Endothelial cell of umbilical vein (primary cell): ENCODE data around the gene COL16A1. TPM values are rescaled to one million over a fixed set of nuclear protein-coding genes. Genes with fewer than 3 reads are reported as not detected.

Experiments used
- BruUV-seq: library from RNA; stranded (reverse); fragments of 400-500 nt; replicated peaks from 2 replicates; lab custom pipeline; 2021; lab: Mats Ljungman, UMichigan
- CTCF ChIA-PET: fragments of 300-600, 350-600 bp; sonication (Branson Sonifier 250); formaldehyde crosslinking; loops from one replicate; lab custom pipeline; 2021; ENCODE audit warnings: antibody characterized with exemption, inconsistent platforms; lab: Charles Lee
- POLR2A ChIA-PET: fragments of 300-600, 350-600 bp; sonication (Branson Sonifier 250); formaldehyde crosslinking; loops from one replicate; lab custom pipeline; 2021; ENCODE audit warnings: antibody characterized with exemption, inconsistent platforms; lab: Charles Lee
- DNase-seq: peaks from one replicate; pipeline ENCODE4 v3.0.0-alpha.2; 2011; ENCODE audit warnings: low read depth, low spot score
- FAIRE-seq: peaks from 2 replicates; lab custom pipeline; 2011; peaks lifted over from hg19 to GRCh38; lab: Jason Lieb, UNC
- H2AFZ ChIP-seq: 2 replicates; pipeline ENCODE4 v1.6.0; 2012; ENCODE audit warnings: low read depth, low read length, control low read depth, inconsistent platforms
- H3K27ac ChIP-seq: 2 replicates; pipeline ENCODE4 v1.5.1; 2011; ENCODE audit warnings: low read depth, mild to moderate bottlenecking, control low read depth, low read length, moderate library complexity; ENCODE audit not compliant: insufficient read depth
- H3K27me3 ChIP-seq, 2 experiments: 2 replicates each; pipeline versions ENCODE4 v1.6.0 to v1.6.1; 2011; ENCODE audit warnings: low read length in 2 of 2, mixed read lengths in 1 of 2; ENCODE audit not compliant: control insufficient read depth in 2 of 2, insufficient read depth in 2 of 2
- H3K36me3 ChIP-seq, 2 experiments: 2 replicates in 1 of 2; 3 replicates in 1 of 2; pipeline ENCODE4 v1.5.1; 2011; ENCODE audit warnings: low read length in 2 of 2, mild to moderate bottlenecking in 1 of 2, moderate library complexity in 1 of 2; ENCODE audit not compliant: control insufficient read depth in 2 of 2, insufficient read depth in 2 of 2; ENCODE audit errors: extremely low read depth in 1 of 2
- H3K4me1 ChIP-seq: 3 replicates; pipeline ENCODE4 v1.5.1; 2011; ENCODE audit warnings: mild to moderate bottlenecking, low read length; ENCODE audit not compliant: control insufficient read depth, insufficient read depth; ENCODE audit errors: extremely low read depth
- H3K4me2 ChIP-seq: 2 replicates; pipeline ENCODE4 v1.6.1; 2011; ENCODE audit warnings: low read length, control low read depth, mixed read lengths; ENCODE audit not compliant: insufficient read depth
- H3K4me3 ChIP-seq, 3 experiments: fragments of 200-600 bp in 1 of 3; sonication (generic), shearing (Covaris generic) in 1 of 3; replicated peaks in 1 of 3; 2 replicates each; pipeline ENCODE4 v1.5.1; 2011 to 2016; ENCODE audit warnings: control low read depth in 3 of 3, low read length in 3 of 3, mild to moderate bottlenecking in 2 of 3, inconsistent platforms in 1 of 3, low read depth in 1 of 3, moderate library complexity in 1 of 3; ENCODE audit not compliant: insufficient read depth in 1 of 3
- H3K79me2 ChIP-seq: 2 replicates; pipeline ENCODE4 v1.6.0; 2012; ENCODE audit warnings: low read length, inconsistent platforms; ENCODE audit not compliant: control insufficient read depth, insufficient read depth
- H3K9ac ChIP-seq: replicated peaks from 2 replicates; pipeline ENCODE3; 2011; ENCODE audit warnings: low read length, control low read depth; ENCODE audit not compliant: insufficient read depth; ENCODE audit errors: extremely low read depth
- H3K9me1 ChIP-seq: replicated peaks from 3 replicates; pipeline ENCODE4 v1.6.0; 2011; ENCODE audit warnings: mild to moderate bottlenecking, low read length; ENCODE audit not compliant: control insufficient read depth, insufficient read depth; ENCODE audit errors: extremely low read depth
- H3K9me3 ChIP-seq: replicated peaks from 2 replicates; pipeline ENCODE4 v1.5.1; 2012; ENCODE audit warnings: low read length, inconsistent platforms; ENCODE audit not compliant: control insufficient read depth, insufficient read depth
- H4K20me1 ChIP-seq: replicated peaks from 2 replicates; pipeline ENCODE3; 2011; ENCODE audit warnings: mild to moderate bottlenecking, low read length; ENCODE audit not compliant: control insufficient read depth, insufficient read depth; ENCODE audit errors: extremely low read depth
- EZH2 ChIP-seq: IDR thresholded peaks from 2 replicates; pipeline ENCODE4 v1.6.1; 2012; ENCODE audit warnings: borderline replicate concordance, low read depth, mild to moderate bottlenecking, moderate library complexity, low read length, inconsistent platforms; ENCODE audit not compliant: severe bottlenecking
- FOS ChIP-seq: IDR thresholded peaks from 2 replicates; pipeline ENCODE4 v1.6.1; 2011; ENCODE audit warnings: mild to moderate bottlenecking, low read length, moderate library complexity, borderline replicate concordance; ENCODE audit not compliant: insufficient read depth
- GATA2 ChIP-seq: IDR thresholded peaks from 2 replicates; pipeline ENCODE4 v1.7.0; 2011; ENCODE audit warnings: low read depth, mild to moderate bottlenecking, moderate library complexity, mixed read lengths, low read length; ENCODE audit not compliant: insufficient read length, insufficient read depth
- JUN ChIP-seq: IDR thresholded peaks from 2 replicates; pipeline ENCODE4 v1.6.1; 2011; ENCODE audit warnings: borderline replicate concordance, low read depth; ENCODE audit not compliant: insufficient read length, insufficient read depth
- MYC ChIP-seq: IDR thresholded peaks from one replicate; pipeline ENCODE4 v1.6.1; 2011; ENCODE audit warnings: mild to moderate bottlenecking, low read depth, low read length
- POLR2A ChIP-seq: IDR thresholded peaks from 2 replicates; pipeline ENCODE4 v1.6.1; 2012; ENCODE audit warnings: low read depth, mild to moderate bottlenecking, control low read depth, low read length
- POLR2AphosphoS5 ChIP-seq: IDR thresholded peaks from 2 replicates; pipeline ENCODE4 v1.6.1; 2012; ENCODE audit warnings: low read depth, mild to moderate bottlenecking, control low read depth, low read length, moderate library complexity; ENCODE audit not compliant: insufficient read depth
- dilution Hi-C: fragments of 300-500 bp; cut with MboI; formaldehyde crosslinking; loops from one replicate; pipeline ENCODE4 v1.15.0; 2019; ENCODE audit warnings: low sequenced_read_pairs; ENCODE audit not compliant: extremely low pct_ligation_motif_present
- intact Hi-C: fragments of 100-400 bp; cut with micrococcal nuclease; formaldehyde crosslinking; loops from one replicate; pipeline ENCODE4 v1.10.0; 2022
- polyA plus RNA-seq, 4 experiments: library from polyadenylated mRNA; depleted of rRNA in 3 of 4; stranded (reverse) in 3 of 4; unstranded in 1 of 4; fragments of >200 nt; gene quantifications; 2 replicates each; pipeline versions ENCODE4 v1.2.1 to v1.2.3, GENCODE V29; 2011 to 2012; ENCODE audit warnings: missing spikeins in 1 of 4
- total RNA-seq: library from RNA; stranded (reverse); gene quantifications from 2 replicates; pipeline ENCODE4 v1.2.3, GENCODE V29; 2021
- TF ChIP-seq, protein P1 (sequence below): IDR thresholded peaks from 2 replicates; pipeline ENCODE4 v1.6.1; 2011; ENCODE audit not compliant: insufficient read depth, insufficient read length
- TF ChIP-seq, protein P2 (sequence below), 2 donors: IDR thresholded peaks; 1 replicate in 1 of 2; 2 replicates in 1 of 2; pipeline ENCODE4 v1.5.1; 2011; ENCODE audit warnings: low read length in 2 of 2, mild to moderate bottlenecking in 2 of 2, moderate library complexity in 2 of 2, control low read depth in 1 of 2, inconsistent platforms in 1 of 2, low read depth in 1 of 2; ENCODE audit not compliant: insufficient read depth in 1 of 2; ENCODE audit errors: extremely low read depth in 1 of 2

Gene COL16A1
- total and polyA plus RNA-seq, 2 donors (not counting 3 experiments of a cell fraction or from before 2014, with no cell fraction given) = 0.68 to 1.2 TPM

DNA sequence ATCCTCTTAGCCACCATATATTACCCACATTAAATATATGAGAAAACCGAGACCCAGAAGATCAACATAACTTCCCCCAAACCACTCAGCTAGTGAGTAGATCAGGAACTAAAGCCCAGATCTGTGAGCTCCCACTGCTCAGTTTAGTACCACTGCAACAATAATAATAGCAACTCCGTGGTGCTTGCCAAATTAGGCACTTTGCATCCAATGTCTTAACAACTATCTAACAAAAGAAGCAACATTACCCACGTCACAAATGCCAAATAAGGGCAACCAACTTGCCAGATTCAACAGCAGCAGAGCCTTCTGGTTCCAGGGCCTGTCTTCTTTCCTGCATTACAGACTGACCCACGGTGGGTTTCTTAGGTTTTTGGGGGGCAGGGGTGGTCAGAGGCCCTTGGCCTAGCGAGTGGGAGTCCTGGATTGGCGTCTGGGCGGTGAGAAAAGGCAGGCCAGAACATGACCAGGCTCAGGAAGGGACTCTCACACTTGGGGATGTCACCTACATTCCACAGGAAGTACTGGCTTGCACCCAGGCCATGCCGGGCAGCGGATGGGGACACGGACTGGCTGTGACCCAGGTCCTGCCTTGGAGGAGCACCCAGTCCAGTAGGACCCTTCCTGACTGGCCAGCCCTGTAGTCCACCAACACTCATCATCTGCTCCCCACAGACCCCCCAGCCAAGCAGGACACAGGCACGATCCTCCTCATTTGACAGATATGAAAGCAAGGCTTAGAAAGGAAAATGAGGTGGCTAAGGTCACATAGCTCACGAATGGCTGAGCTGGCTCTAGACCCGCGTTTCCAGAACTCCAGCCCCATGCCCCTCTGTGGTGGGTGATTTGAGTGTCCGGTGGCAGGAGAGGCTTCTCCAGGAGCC, 81.7 kb downstream of the COL16A1 start:
- Histone ChIP-seq H3K27ac (no peak overlapping the region), H3K27me3 (peaks cover 0 to under 1% of the 10 kb centered on the region in 2 experiments), H3K9me3 (no peaks in the 10 kb centered on the region), H3K4me3 (no peak overlapping the region), H2AFZ (no peak overlapping the region), H3K4me2 (no peak overlapping the region), H3K79me2 (no peaks in the 10 kb centered on the region), H3K9ac (no peak overlapping the region), H3K9me1 (no peaks in the 10 kb centered on the region), H3K36me3 (peaks cover 0 to 4% of the 10 kb centered on the region in 2 experiments), H4K20me1 (no peaks in the 10 kb centered on the region), H3K4me1 (no peaks in the 10 kb centered on the region)
- no TSS peak for BruUV-seq
- intact Hi-C loops = no loop called here
- no peak for TF ChIP-seq MYC
- TF ChIP-seq, protein P1, sequence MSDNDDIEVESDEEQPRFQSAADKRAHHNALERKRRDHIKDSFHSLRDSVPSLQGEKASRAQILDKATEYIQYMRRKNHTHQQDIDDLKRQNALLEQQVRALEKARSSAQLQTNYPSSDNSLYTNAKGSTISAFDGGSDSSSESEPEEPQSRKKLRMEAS = no peak
- TF ChIP-seq JUN = no peak
- no peak for TF ChIP-seq EZH2
- no peak for TF ChIP-seq GATA2
- TF ChIP-seq POLR2A = no peak
- no peak for TF ChIP-seq POLR2AphosphoS5
- TF ChIP-seq FOS = no peak
- TF ChIP-seq, protein P2, sequence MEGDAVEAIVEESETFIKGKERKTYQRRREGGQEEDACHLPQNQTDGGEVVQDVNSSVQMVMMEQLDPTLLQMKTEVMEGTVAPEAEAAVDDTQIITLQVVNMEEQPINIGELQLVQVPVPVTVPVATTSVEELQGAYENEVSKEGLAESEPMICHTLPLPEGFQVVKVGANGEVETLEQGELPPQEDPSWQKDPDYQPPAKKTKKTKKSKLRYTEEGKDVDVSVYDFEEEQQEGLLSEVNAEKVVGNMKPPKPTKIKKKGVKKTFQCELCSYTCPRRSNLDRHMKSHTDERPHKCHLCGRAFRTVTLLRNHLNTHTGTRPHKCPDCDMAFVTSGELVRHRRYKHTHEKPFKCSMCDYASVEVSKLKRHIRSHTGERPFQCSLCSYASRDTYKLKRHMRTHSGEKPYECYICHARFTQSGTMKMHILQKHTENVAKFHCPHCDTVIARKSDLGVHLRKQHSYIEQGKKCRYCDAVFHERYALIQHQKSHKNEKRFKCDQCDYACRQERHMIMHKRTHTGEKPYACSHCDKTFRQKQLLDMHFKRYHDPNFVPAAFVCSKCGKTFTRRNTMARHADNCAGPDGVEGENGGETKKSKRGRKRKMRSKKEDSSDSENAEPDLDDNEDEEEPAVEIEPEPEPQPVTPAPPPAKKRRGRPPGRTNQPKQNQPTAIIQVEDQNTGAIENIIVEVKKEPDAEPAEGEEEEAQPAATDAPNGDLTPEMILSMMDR (IDR thresholded peaks at IDR 0.05; ENCODE audit: extremely low read depth in 1 of 2, insufficient read depth in 1 of 2, low read depth in 1 of 2, low read length in 2 of 2) = no peak
- dilution Hi-C loops = no loop called here
- DNase-seq (no peak), FAIRE-seq (no peak)
- ChIA-PET CTCF (interaction anchor here (0.9 to 1.5 kb wide), 3 partner anchors 9 to 228 kb away, joined by 3 to 4 read pairs (median 3); no protein-coding TSS in a partner anchor), POLR2A (no interaction called here)
